GM21367 (cell line): ENCODE data around the gene TMUB2.

ENCODE experiments used
- ATAC-seq: cut with Tn5 transposase; IDR thresholded peaks from one replicate; pipeline ENCODE4 v1.9.1; 2021; ENCODE audit not compliant: unreplicated experiment

Gene TMUB2

GRCh38 chr17:44176671-44177501 is 9.9 kb upstream of the TMUB2 start:
- ATAC-seq = no peak

GRCh38 chr17:44177640-44178039 is 9.1 kb upstream of the TMUB2 start:
- ATAC-seq = no peak

- ATAC-seq = no peak
These were observed 8.6 kb upstream of the TMUB2 start for GRCh38 chr17:44178133-44178532.

GRCh38 chr17:44183024-44183423 is 3.7 kb upstream of the TMUB2 start:
- ATAC-seq = no peak

GRCh38 chr17:44184212-44184810 is 2.5 kb upstream of the TMUB2 start:
- no peak for ATAC-seq

- ATAC-seq = peak; percentile 13
These were observed 543 bp downstream of the TMUB2 start for GRCh38 chr17:44187131-44187899.

- ATAC-seq = no peak
These were observed 2.0 kb downstream of the TMUB2 start for GRCh38 chr17:44188576-44189403.

GRCh38 chr17:44190481-44190880 is 3.7 kb downstream of the TMUB2 start:
- ATAC-seq = no peak

GRCh38 chr17:44191369-44191768 is 4.6 kb downstream of the TMUB2 start:
- ATAC-seq = no peak

- ATAC-seq = no peak
These were observed 5.2 kb downstream of the TMUB2 start for GRCh38 chr17:44191941-44192496.

GRCh38 chr17:44192750-44193149 is 6.0 kb downstream of the TMUB2 start:
- no peak for ATAC-seq

GRCh38 chr17:44193326-44194084 is 6.7 kb downstream of the TMUB2 start:
- ATAC-seq = no peak

GRCh38 chr17:44197107-44197506 is 10.3 kb downstream of the TMUB2 start:
- no peak for ATAC-seq

- ATAC-seq = no peak
These were observed 11.4 kb downstream of the TMUB2 start for GRCh38 chr17:44197980-44198720.

- ATAC-seq = peak; percentile 4
These were observed 12.2 kb downstream of the TMUB2 start for GRCh38 chr17:44198721-44199552.

GRCh38 chr17:44199553-44200477 is 13.0 kb downstream of the TMUB2 start, which contains the start of gene ATXN7L3:
TSS of gene ATXN7L3 (minus strand) at chr17:44199884. CDS start at chr17:44198070, 1,814 bp downstream.
- ATAC-seq = peak; percentile 49
